NT2/D1 (cell line): ENCODE results near the gene ATR.

Source experiments
- DNase-seq: peaks from one replicate; pipeline ENCODE4 v3.0.0-alpha.2; 2011; ENCODE audit warnings: low read depth, low spot score
- H3K27me3 ChIP-seq: 2 replicates; pipeline ENCODE4 v1.6.0; 2011; ENCODE audit warnings: mild to moderate bottlenecking; ENCODE audit not compliant: insufficient read length, insufficient read depth
- H3K36me3 ChIP-seq: 2 replicates; pipeline ENCODE4 v1.6.1; 2011; ENCODE audit warnings: mild to moderate bottlenecking, low read length, mixed read lengths; ENCODE audit not compliant: insufficient read depth, insufficient read length
- H3K4me1 ChIP-seq: 2 replicates; pipeline ENCODE4 v1.5.1; 2011; ENCODE audit not compliant: insufficient read depth, insufficient read length
- H3K4me3 ChIP-seq: 2 replicates; pipeline ENCODE4 v1.5.1; 2011; ENCODE audit warnings: low read depth; ENCODE audit not compliant: insufficient read length
- H3K9ac ChIP-seq: 2 replicates; pipeline ENCODE4 v1.6.0; 2011; ENCODE audit warnings: low read depth; ENCODE audit not compliant: insufficient read length
- H3K9me3 ChIP-seq: 2 replicates; pipeline ENCODE4 v1.5.1; 2011; ENCODE audit warnings: mild to moderate bottlenecking, low read length; ENCODE audit not compliant: insufficient read depth
- SUZ12 ChIP-seq: IDR thresholded peaks from 2 replicates; pipeline ENCODE4 v1.6.1; 2011; ENCODE audit not compliant: insufficient read length, insufficient read depth; ENCODE audit errors: extremely low read depth
- YY1 ChIP-seq: IDR thresholded peaks from 2 replicates; pipeline ENCODE4 v1.6.1; 2011; ENCODE audit not compliant: insufficient read length, insufficient read depth
- ZNF274 ChIP-seq: IDR thresholded peaks from 2 replicates; pipeline ENCODE4 v1.6.1; 2011; ENCODE audit warnings: mild to moderate bottlenecking, low read depth, low read length

Gene ATR

GRCh38 chr3:142543307-142543706, 35.2 kb downstream of the ATR start:
- peaks cover 26% of the 10 kb centered on the region for H3K36me3 ChIP-seq
- TF ChIP-seq ZNF274 (no peak), YY1 (no peak), SUZ12 (no peak)
- no peaks in the 10 kb centered on the region for H3K9me3 ChIP-seq
- H3K4me1 ChIP-seq = no peaks in the 10 kb centered on the region
- no peak overlapping the region for H3K4me3 ChIP-seq
- no peaks in the 10 kb centered on the region for H3K27me3 ChIP-seq
- no peak overlapping the region for H3K9ac ChIP-seq
- no peak for DNase-seq

GRCh38 chr3:142542054-142542453, 36.5 kb downstream of the ATR start:
- Histone ChIP-seq H3K27me3 (no peaks in the 10 kb centered on the region), H3K4me3 (no peak overlapping the region), H3K4me1 (no peaks in the 10 kb centered on the region), H3K36me3 (peaks cover 16% of the 10 kb centered on the region), H3K9ac (no peak overlapping the region), H3K9me3 (no peaks in the 10 kb centered on the region)
- no peak for DNase-seq
- TF ChIP-seq SUZ12 (no peak), ZNF274 (no peak), YY1 (no peak)

GRCh38 chr3:142536519-142536918, 42.0 kb downstream of the ATR start:
- Histone ChIP-seq H3K4me3 (no peak overlapping the region), H3K27me3 (no peaks in the 10 kb centered on the region), H3K9ac (no peak overlapping the region), H3K36me3 (peaks cover 45% of the 10 kb centered on the region), H3K9me3 (no peaks in the 10 kb centered on the region), H3K4me1 (no peaks in the 10 kb centered on the region)
- DNase-seq = no peak
- TF ChIP-seq ZNF274 = no peak
- TF ChIP-seq YY1 = no peak
- TF ChIP-seq SUZ12 = no peak

DNA sequence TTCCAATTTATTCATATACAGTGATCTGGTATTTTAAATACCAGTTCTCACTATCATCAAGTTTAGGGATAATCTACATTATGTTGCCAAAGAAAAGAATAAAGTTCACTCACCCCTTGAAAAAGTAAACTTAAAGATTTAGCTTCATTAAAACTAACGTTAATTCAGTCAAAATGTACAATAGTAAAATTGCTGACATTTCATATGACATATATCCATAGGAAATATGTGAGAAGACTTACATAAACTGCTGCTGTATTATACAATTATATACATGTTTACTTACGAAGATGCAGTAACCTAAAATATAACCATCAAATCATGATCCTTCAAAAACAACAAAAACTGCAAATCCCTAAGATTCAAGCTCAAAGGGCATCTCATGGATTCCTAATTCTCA, 44.0 kb downstream of the ATR start:
- Histone ChIP-seq H3K9ac (no peak overlapping the region), H3K4me1 (no peaks in the 10 kb centered on the region), H3K27me3 (no peaks in the 10 kb centered on the region), H3K9me3 (no peaks in the 10 kb centered on the region), H3K36me3 (peaks cover 45% of the 10 kb centered on the region), H3K4me3 (no peak overlapping the region)
- TF ChIP-seq YY1 (no peak), ZNF274 (no peak), SUZ12 (no peak)
- no peak for DNase-seq

DNA sequence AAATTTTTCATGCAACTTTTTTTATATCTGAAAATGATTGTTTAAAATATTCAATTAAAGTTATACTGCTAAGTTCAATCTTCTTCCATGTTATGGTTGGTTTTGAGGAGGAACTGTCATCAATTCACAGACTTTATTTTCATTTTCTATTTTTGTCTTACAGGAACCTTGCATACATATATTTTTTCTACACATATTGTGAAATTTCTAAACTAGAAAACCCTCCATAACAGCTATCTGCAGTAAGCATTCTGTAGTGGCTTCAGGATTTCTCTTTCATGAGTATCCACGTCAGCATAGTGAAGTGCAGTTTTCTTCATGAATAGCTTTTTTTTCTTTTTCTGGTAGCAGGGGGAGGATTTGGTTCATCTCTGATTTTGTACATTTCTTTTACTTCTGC, 48.2 kb downstream of the ATR start:
- Histone ChIP-seq H3K9ac (no peak overlapping the region), H3K4me3 (no peak overlapping the region), H3K9me3 (no peaks in the 10 kb centered on the region), H3K4me1 (no peaks in the 10 kb centered on the region), H3K36me3 (peaks cover 28% of the 10 kb centered on the region), H3K27me3 (no peaks in the 10 kb centered on the region)
- DNase-seq = no peak
- TF ChIP-seq SUZ12 (no peak), ZNF274 (no peak), YY1 (no peak)

DNA sequence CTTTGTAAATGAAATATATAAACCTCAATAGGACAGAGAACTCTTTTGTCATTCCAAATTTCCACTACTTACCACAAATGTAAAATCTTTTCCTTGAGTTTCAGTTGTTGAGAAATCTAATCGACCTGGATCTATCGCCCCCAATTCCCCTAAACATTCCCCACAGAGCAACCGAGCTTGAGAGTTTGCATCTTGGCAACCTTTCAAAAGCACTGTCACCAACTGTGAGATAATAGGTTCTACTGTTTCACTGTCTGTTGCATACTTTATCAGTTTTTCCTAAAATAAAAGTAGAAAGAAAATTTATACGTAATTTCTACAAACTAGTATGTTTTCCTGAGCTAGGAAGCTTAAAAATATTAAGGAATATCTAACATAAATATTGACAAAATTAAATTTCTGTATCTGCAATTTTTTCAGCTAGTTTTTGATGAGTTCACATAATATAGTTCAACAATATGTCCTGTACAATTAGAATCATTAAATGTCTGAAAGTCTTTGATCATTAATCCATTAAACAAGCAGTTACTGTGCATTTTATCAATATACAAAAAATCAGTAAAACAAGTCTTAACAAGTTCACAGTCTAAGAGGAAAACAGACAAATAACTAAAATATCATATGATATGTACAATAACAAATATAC, 54.5 kb downstream of the ATR start:
- Histone ChIP-seq H3K9me3 (peaks cover 8% of the 10 kb centered on the region; the same call in 1 of the 2 replicates), H3K9ac (no peak overlapping the region), H3K27me3 (no peaks in the 10 kb centered on the region), H3K36me3 (peaks cover 27% of the 10 kb centered on the region), H3K4me1 (no peaks in the 10 kb centered on the region), H3K4me3 (no peak overlapping the region)
- TF ChIP-seq YY1 (no peak), SUZ12 (no peak), ZNF274 (no peak)
- DNase-seq = no peak

GRCh38 chr3:142509079-142509478, 69.5 kb downstream of the ATR start:
- H3K36me3 ChIP-seq = peaks cover 21% of the 10 kb centered on the region
- H3K9ac ChIP-seq = no peak overlapping the region
- no peaks in the 10 kb centered on the region for H3K4me1 ChIP-seq
- H3K9me3 ChIP-seq = no peaks in the 10 kb centered on the region
- no peak for DNase-seq
- TF ChIP-seq YY1 = no peak
- TF ChIP-seq ZNF274 = no peak
- TF ChIP-seq SUZ12 = no peak
- no peaks in the 10 kb centered on the region for H3K27me3 ChIP-seq
- H3K4me3 ChIP-seq = no peak overlapping the region

GRCh38 chr3:142507241-142507640, 71.3 kb downstream of the ATR start:
- Histone ChIP-seq H3K4me3 (no peak overlapping the region), H3K4me1 (no peaks in the 10 kb centered on the region), H3K9me3 (no peaks in the 10 kb centered on the region), H3K9ac (no peak overlapping the region), H3K27me3 (no peaks in the 10 kb centered on the region), H3K36me3 (peaks cover 14% of the 10 kb centered on the region)
- TF ChIP-seq ZNF274 (no peak), YY1 (no peak), SUZ12 (no peak)
- no peak for DNase-seq
